Hepatocyte (in vitro differentiated cells): Measurements from ENCODE around the gene C5orf58.

Source experiments
- EZH2 ChIP-seq: fragments of 200-600 bp; sonication (generic); IDR thresholded peaks from 2 replicates; pipeline ENCODE4 v1.6.1; 2016; ENCODE audit warnings: antibody characterized with exemption, mild to moderate bottlenecking, borderline replicate concordance
- EZH2phosphoT487 ChIP-seq: fragments of 200-600 bp; sonication (generic); IDR thresholded peaks from one replicate; pipeline ENCODE4 v1.6.1; 2018; ENCODE audit warnings: antibody characterized with exemption, mild to moderate bottlenecking, low read depth, moderate library complexity; ENCODE audit not compliant: unreplicated experiment, severe bottlenecking
- TF ChIP-seq, protein P1 (sequence below): fragments of 200-600 bp; sonication (generic); IDR thresholded peaks from 2 replicates; pipeline ENCODE4 v1.5.1; 2016; ENCODE audit warnings: antibody characterized with exemption, mild to moderate bottlenecking; ENCODE audit not compliant: poor library complexity

DNA sequence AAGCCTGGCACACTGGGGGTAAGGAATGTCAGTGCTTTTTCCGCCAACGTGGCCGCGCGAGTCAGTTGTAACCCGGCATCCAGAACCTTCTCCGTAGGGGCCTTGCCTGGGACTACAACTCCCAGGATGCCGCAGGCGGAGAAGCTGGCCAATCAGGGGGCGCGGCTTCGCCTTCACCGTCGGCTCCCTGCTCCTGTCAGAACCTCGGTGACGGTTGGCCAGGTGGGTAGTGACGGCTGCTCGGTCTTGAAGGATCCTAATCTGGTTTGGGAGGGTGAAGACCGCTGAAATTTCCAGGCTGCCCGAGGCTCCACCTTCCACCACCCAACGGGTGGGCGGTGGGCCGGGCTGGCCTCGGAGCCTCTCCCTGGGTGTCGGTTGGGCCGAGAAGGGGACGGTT is at the start of gene C5orf58:
- TF ChIP-seq, protein P1, sequence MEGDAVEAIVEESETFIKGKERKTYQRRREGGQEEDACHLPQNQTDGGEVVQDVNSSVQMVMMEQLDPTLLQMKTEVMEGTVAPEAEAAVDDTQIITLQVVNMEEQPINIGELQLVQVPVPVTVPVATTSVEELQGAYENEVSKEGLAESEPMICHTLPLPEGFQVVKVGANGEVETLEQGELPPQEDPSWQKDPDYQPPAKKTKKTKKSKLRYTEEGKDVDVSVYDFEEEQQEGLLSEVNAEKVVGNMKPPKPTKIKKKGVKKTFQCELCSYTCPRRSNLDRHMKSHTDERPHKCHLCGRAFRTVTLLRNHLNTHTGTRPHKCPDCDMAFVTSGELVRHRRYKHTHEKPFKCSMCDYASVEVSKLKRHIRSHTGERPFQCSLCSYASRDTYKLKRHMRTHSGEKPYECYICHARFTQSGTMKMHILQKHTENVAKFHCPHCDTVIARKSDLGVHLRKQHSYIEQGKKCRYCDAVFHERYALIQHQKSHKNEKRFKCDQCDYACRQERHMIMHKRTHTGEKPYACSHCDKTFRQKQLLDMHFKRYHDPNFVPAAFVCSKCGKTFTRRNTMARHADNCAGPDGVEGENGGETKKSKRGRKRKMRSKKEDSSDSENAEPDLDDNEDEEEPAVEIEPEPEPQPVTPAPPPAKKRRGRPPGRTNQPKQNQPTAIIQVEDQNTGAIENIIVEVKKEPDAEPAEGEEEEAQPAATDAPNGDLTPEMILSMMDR = no peak
- TF ChIP-seq EZH2 = no peak
- TF ChIP-seq EZH2phosphoT487 = no peak
